SK-N-SH treated with all-trans-retinoic acid at 6 μM for 48 hours (cell line): ENCODE data around the gene EYA4.

Experiments used
- ATAC-seq: fragments of 200-7000 bp; cut with Tn5 transposase; 3 replicates; pipeline ENCODE4 v1.9.1; 2020; ENCODE audit warnings: mild to moderate bottlenecking, moderate library complexity
- ARNTL ChIP-seq: fragments of 450-650 bp; formaldehyde crosslinking; IDR thresholded peaks from 2 replicates; pipeline ENCODE4 v1.5.0; 2020; ENCODE audit warnings: low read depth, mild to moderate bottlenecking, moderate library complexity, borderline replicate concordance
- BACH2 ChIP-seq: fragments of 250-450 bp; sonication (Bioruptor Pico); IDR thresholded peaks from 2 replicates; pipeline ENCODE4 v1.9.0; 2021; ENCODE audit warnings: mild to moderate bottlenecking, borderline replicate concordance
- CSDC2 ChIP-seq: fragments of 250-450 bp; sonication (Bioruptor Pico); IDR thresholded peaks from 2 replicates; pipeline ENCODE4 v1.5.0; 2020; ENCODE audit warnings: mild to moderate bottlenecking, moderate library complexity
- ESRRG ChIP-seq: fragments of 250-450 bp; sonication (Bioruptor Pico); IDR thresholded peaks from 2 replicates; pipeline ENCODE4 v1.6.1; 2021; ENCODE audit warnings: mild to moderate bottlenecking
- GLIS3 ChIP-seq: fragments of 250-450 bp; sonication (Bioruptor Pico); IDR thresholded peaks from 2 replicates; pipeline ENCODE4 v1.5.0; 2020; ENCODE audit warnings: mild to moderate bottlenecking, moderate library complexity
- ISL1 ChIP-seq: fragments of 250-450 bp; sonication (Bioruptor Pico); IDR thresholded peaks from 2 replicates; pipeline ENCODE4 v2.1.2; 2022; ENCODE audit warnings: mild to moderate bottlenecking, moderate library complexity
- OSR1 ChIP-seq: fragments of 250-450 bp; sonication (Bioruptor Pico); IDR thresholded peaks from 2 replicates; pipeline ENCODE4 v1.8.0; 2022; ENCODE audit warnings: moderate library complexity, mild to moderate bottlenecking, inconsistent platforms
- PATZ1 ChIP-seq: fragments of 250-450 bp; sonication (Bioruptor Pico); IDR thresholded peaks from 2 replicates; pipeline ENCODE4 v1.8.0; 2020; ENCODE audit warnings: mild to moderate bottlenecking, moderate library complexity, borderline replicate concordance
- RARB ChIP-seq: fragments of 250-450 bp; sonication (Bioruptor Pico); IDR thresholded peaks from 2 replicates; pipeline ENCODE4 v1.8.0; 2021; ENCODE audit warnings: mild to moderate bottlenecking, moderate library complexity
- SNAI2 ChIP-seq: fragments of 250-450 bp; sonication (Bioruptor Pico); IDR thresholded peaks from 2 replicates; pipeline ENCODE4 v1.5.0; 2020; ENCODE audit warnings: mild to moderate bottlenecking, moderate library complexity
- TCF4 ChIP-seq: fragments of 250-450 bp; sonication (Bioruptor Pico); IDR thresholded peaks from 2 replicates; pipeline ENCODE4 v1.8.0; 2021; ENCODE audit warnings: mild to moderate bottlenecking, moderate library complexity, borderline replicate concordance
- TOX ChIP-seq: fragments of 250-450 bp; sonication (Bioruptor Pico); IDR thresholded peaks from 2 replicates; pipeline ENCODE4 v1.8.0; 2021; ENCODE audit warnings: mild to moderate bottlenecking, moderate library complexity, borderline replicate concordance
- ZC3H10 ChIP-seq: fragments of 250-450 bp; sonication (Bioruptor Pico); IDR thresholded peaks from 2 replicates; pipeline ENCODE4 v1.5.1; 2021; ENCODE audit warnings: mild to moderate bottlenecking, moderate library complexity
- ZFP3 ChIP-seq: fragments of 250-450 bp; sonication (Bioruptor Pico); IDR thresholded peaks from 2 replicates; pipeline ENCODE4 v1.5.0; 2020; ENCODE audit warnings: mild to moderate bottlenecking, moderate library complexity
- ZFP30 ChIP-seq: fragments of 450-650 bp; formaldehyde crosslinking; IDR thresholded peaks from 2 replicates; pipeline ENCODE4 v1.5.0; 2022; ENCODE audit warnings: mild to moderate bottlenecking, moderate library complexity
- ZNF565 ChIP-seq: fragments of 450-650 bp; formaldehyde crosslinking; conservative IDR thresholded peaks from 2 replicates; pipeline ENCODE4 v1.5.0; 2020; ENCODE audit warnings: low read depth, mild to moderate bottlenecking, moderate library complexity
- ZNF70 ChIP-seq: fragments of 450-650 bp; formaldehyde crosslinking; IDR thresholded peaks from 2 replicates; pipeline ENCODE4 v1.5.0; 2020; ENCODE audit warnings: mild to moderate bottlenecking, moderate library complexity
- ZNF8 ChIP-seq: fragments of 450-650 bp; formaldehyde crosslinking; IDR thresholded peaks from 2 replicates; pipeline ENCODE4 v1.5.0; 2020; ENCODE audit warnings: mild to moderate bottlenecking, moderate library complexity
- TF ChIP-seq, protein P1 (sequence below): fragments of 250-450 bp; sonication (Bioruptor Pico); IDR thresholded peaks from 2 replicates; pipeline ENCODE4 v1.5.0; 2020; ENCODE audit warnings: mild to moderate bottlenecking, moderate library complexity
- TF ChIP-seq, protein P2 (sequence below): fragments of 250-450 bp; sonication (Bioruptor Pico); IDR thresholded peaks from 2 replicates; pipeline ENCODE4 v1.5.1; 2020; ENCODE audit warnings: low read depth, mild to moderate bottlenecking, moderate library complexity
- TF ChIP-seq, protein P3 (sequence below): fragments of 250-450 bp; sonication (Bioruptor Pico); IDR thresholded peaks from 2 replicates; pipeline ENCODE4 v1.8.0; 2021; ENCODE audit warnings: low read depth, mild to moderate bottlenecking, moderate library complexity, borderline replicate concordance

The EYA4 gene

DNA sequence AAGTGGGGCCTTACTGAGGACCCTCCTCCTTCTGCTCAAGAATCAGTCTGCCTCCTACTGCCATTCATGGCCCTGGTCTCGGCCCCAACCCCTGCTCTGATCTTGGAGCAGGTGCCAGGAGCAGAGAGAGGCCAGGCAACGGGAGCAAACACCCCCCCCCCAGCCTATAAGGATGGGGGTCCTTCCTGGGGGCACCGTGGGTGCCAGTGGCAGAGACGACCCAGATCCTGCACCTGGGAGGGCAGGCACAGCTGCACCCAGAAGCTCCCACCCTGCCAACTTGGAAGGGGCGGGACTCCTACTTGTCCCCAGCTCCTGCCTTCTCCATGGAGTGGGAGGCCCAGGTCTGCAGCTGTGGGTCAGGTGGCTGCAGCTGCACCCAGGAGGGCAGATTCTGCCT is 183.2 kb downstream of the EYA4 start:
- TF ChIP-seq OSR1 (no peak), ISL1 (CRISPR knock-in tag) (no peak), ZFP30 (no peak), TCF4 (no peak), CSDC2 (CRISPR knock-in tag) (no peak), ZNF8 (CRISPR knock-in tag) (no peak)
- TF ChIP-seq, protein P1, sequence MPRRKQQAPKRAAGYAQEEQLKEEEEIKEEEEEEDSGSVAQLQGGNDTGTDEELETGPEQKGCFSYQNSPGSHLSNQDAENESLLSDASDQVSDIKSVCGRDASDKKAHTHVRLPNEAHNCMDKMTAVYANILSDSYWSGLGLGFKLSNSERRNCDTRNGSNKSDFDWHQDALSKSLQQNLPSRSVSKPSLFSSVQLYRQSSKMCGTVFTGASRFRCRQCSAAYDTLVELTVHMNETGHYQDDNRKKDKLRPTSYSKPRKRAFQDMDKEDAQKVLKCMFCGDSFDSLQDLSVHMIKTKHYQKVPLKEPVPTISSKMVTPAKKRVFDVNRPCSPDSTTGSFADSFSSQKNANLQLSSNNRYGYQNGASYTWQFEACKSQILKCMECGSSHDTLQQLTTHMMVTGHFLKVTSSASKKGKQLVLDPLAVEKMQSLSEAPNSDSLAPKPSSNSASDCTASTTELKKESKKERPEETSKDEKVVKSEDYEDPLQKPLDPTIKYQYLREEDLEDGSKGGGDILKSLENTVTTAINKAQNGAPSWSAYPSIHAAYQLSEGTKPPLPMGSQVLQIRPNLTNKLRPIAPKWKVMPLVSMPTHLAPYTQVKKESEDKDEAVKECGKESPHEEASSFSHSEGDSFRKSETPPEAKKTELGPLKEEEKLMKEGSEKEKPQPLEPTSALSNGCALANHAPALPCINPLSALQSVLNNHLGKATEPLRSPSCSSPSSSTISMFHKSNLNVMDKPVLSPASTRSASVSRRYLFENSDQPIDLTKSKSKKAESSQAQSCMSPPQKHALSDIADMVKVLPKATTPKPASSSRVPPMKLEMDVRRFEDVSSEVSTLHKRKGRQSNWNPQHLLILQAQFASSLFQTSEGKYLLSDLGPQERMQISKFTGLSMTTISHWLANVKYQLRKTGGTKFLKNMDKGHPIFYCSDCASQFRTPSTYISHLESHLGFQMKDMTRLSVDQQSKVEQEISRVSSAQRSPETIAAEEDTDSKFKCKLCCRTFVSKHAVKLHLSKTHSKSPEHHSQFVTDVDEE (CRISPR knock-in tag) = no peak
- no peak for ATAC-seq

DNA sequence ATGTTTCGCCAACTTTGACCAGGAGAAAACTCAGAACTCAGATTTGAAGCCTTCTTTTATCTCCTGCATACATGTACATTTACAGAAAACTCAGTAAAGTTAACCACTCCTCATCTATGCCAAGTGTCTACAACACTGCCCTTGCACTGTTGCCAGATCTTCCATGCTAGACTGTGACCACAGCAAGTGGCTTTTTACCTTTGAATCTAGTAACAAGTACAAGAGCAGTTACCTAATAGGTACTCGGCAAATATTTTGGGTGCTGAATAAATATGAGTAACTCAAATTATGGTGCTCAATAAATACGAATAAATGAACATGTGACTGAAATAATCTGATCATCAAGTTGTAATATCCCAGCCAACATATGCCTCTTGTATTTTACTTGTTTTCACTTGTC is 184.9 kb downstream of the EYA4 start:
- TF ChIP-seq ZNF70 (CRISPR knock-in tag) = no peak
- TF ChIP-seq, protein P2, sequence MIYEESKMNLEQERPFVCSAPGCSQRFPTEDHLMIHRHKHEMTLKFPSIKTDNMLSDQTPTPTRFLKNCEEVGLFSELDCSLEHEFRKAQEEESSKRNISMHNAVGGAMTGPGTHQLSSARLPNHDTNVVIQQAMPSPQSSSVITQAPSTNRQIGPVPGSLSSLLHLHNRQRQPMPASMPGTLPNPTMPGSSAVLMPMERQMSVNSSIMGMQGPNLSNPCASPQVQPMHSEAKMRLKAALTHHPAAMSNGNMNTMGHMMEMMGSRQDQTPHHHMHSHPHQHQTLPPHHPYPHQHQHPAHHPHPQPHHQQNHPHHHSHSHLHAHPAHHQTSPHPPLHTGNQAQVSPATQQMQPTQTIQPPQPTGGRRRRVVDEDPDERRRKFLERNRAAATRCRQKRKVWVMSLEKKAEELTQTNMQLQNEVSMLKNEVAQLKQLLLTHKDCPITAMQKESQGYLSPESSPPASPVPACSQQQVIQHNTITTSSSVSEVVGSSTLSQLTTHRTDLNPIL = no peak
- TF ChIP-seq BACH2 = no peak
- no peak for TF ChIP-seq RARB (CRISPR knock-in tag)
- no peak for TF ChIP-seq SNAI2 (CRISPR knock-in tag)
- no peak for TF ChIP-seq ESRRG (CRISPR knock-in tag)
- TF ChIP-seq TCF4 = no peak
- TF ChIP-seq ZFP3 (CRISPR knock-in tag) = no peak
- TF ChIP-seq ARNTL (CRISPR knock-in tag) = no peak
- no peak for TF ChIP-seq OSR1
- no peak for TF ChIP-seq ISL1 (CRISPR knock-in tag)
- TF ChIP-seq ZNF565 (CRISPR knock-in tag) = no peak
- no peak for TF ChIP-seq ZFP30
- no peak for TF ChIP-seq TOX (CRISPR knock-in tag)
- no peak for TF ChIP-seq ZNF8 (CRISPR knock-in tag)
- no peak for TF ChIP-seq GLIS3 (CRISPR knock-in tag)
- no peak for TF ChIP-seq PATZ1 (CRISPR knock-in tag)
- TF ChIP-seq, protein P3, sequence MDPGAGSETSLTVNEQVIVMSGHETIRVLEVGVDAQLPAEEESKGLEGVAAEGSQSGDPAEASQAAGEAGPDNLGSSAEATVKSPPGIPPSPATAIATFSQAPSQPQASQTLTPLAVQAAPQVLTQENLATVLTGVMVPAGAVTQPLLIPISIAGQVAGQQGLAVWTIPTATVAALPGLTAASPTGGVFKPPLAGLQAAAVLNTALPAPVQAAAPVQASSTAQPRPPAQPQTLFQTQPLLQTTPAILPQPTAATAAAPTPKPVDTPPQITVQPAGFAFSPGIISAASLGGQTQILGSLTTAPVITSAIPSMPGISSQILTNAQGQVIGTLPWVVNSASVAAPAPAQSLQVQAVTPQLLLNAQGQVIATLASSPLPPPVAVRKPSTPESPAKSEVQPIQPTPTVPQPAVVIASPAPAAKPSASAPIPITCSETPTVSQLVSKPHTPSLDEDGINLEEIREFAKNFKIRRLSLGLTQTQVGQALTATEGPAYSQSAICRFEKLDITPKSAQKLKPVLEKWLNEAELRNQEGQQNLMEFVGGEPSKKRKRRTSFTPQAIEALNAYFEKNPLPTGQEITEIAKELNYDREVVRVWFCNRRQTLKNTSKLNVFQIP (CRISPR knock-in tag) = no peak
- TF ChIP-seq CSDC2 (CRISPR knock-in tag) = no peak
- TF ChIP-seq ZC3H10 (CRISPR knock-in tag) = no peak
- TF ChIP-seq, all 23 proteins: peak for 0

DNA sequence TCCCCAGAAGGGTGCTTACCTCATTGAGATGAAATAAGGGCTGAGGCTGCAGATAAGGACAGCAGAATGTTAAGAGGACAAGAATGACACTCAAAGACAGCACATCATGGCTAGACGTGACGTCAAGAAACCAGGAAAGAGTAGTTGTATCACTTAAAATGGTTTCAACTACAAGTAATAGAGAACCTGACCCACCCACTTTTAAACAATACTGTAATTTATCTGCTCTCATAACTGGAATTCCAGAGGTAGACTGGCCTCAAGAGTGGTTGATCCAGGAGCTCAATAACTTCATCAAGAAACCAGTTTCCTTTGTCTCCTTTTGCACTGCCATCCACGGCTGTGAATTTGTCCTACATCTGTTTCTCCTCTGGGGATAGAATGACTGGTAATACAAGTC is 187.1 kb downstream of the EYA4 start:
- no peak for TF ChIP-seq ZC3H10 (CRISPR knock-in tag)
- TF ChIP-seq RARB (CRISPR knock-in tag) = no peak
- TF ChIP-seq CSDC2 (CRISPR knock-in tag) = no peak
- TF ChIP-seq ARNTL (CRISPR knock-in tag) = no peak
- TF ChIP-seq GLIS3 (CRISPR knock-in tag) = no peak
- TF ChIP-seq, protein P1 (CRISPR knock-in tag) = no peak
- TF ChIP-seq, protein P3 (CRISPR knock-in tag) = no peak
- TF ChIP-seq OSR1 = no peak
- no peak for ATAC-seq

More for the DNA sequence above, 184.9 kb downstream of the EYA4 start:
- ATAC-seq = no peak
